GM23338 (cell line): ENCODE results near the gene DGKD.

Source experiments
- CREB1 ChIP-seq: fragments of 250-450 bp; sonication (Bioruptor Pico); IDR thresholded peaks from 2 replicates; pipeline ENCODE4 v1.5.0; 2020; ENCODE audit warnings: low read depth, mild to moderate bottlenecking, moderate library complexity
- CTCF ChIP-seq, 2 experiments: fragments of 200-600 bp in 1 of 2; sonication (generic) in 1 of 2; conservative IDR thresholded peaks; 2 replicates each; pipeline versions ENCODE4 v1.5.1 to v1.6.1; 2016 to 2017; ENCODE audit warnings: antibody characterized with exemption in 2 of 2, low read depth in 2 of 2, mild to moderate bottlenecking in 2 of 2, moderate library complexity in 1 of 2
- ETS1 ChIP-seq: IDR thresholded peaks from 2 replicates; pipeline ENCODE4 v1.6.1; 2016; ENCODE audit warnings: antibody characterized with exemption
- EZH2 ChIP-seq: fragments of 200-600 bp; sonication (generic); IDR thresholded peaks from one replicate; pipeline ENCODE4 v1.8.0; 2017; ENCODE audit warnings: antibody characterized with exemption, mild to moderate bottlenecking, low read depth; ENCODE audit not compliant: unreplicated experiment
- EZH2phosphoT487 ChIP-seq: fragments of 200-600 bp; sonication (generic); IDR thresholded peaks from one replicate; pipeline ENCODE4 v1.8.1; 2018; ENCODE audit warnings: antibody characterized with exemption; ENCODE audit not compliant: unreplicated experiment
- POLR2AphosphoS5 ChIP-seq: IDR thresholded peaks from 2 replicates; pipeline ENCODE4 v1.6.1; 2016; ENCODE audit warnings: antibody characterized with exemption, low read depth
- REST ChIP-seq: IDR thresholded peaks from one replicate; pipeline ENCODE4 v1.6.1; 2018; ENCODE audit warnings: antibody characterized with exemption; ENCODE audit not compliant: unreplicated experiment
- ZNF331 ChIP-seq: fragments of 250-450 bp; sonication (Bioruptor Pico); IDR thresholded peaks from 2 replicates; pipeline ENCODE4 v1.5.0; 2020; ENCODE audit warnings: low read depth, mild to moderate bottlenecking, moderate library complexity
- TF ChIP-seq, protein P1 (sequence below): fragments of 250-450 bp; sonication (Bioruptor Pico); IDR thresholded peaks from 2 replicates; pipeline ENCODE4 v1.5.0; 2020; ENCODE audit warnings: mild to moderate bottlenecking, moderate library complexity

GRCh38 chr2:233380995-233381637 is 26.8 kb downstream of the DGKD start:
- no peak for TF ChIP-seq EZH2
- no peak for TF ChIP-seq POLR2AphosphoS5
- TF ChIP-seq CTCF (conservative IDR thresholded peaks at IDR 0.05; ENCODE audit: low read depth in 2 of 2), result no peak
- no peak for TF ChIP-seq REST
- TF ChIP-seq EZH2phosphoT487, result no peak
- no peak for TF ChIP-seq CREB1 (CRISPR knock-in tag)
- TF ChIP-seq, protein P1, sequence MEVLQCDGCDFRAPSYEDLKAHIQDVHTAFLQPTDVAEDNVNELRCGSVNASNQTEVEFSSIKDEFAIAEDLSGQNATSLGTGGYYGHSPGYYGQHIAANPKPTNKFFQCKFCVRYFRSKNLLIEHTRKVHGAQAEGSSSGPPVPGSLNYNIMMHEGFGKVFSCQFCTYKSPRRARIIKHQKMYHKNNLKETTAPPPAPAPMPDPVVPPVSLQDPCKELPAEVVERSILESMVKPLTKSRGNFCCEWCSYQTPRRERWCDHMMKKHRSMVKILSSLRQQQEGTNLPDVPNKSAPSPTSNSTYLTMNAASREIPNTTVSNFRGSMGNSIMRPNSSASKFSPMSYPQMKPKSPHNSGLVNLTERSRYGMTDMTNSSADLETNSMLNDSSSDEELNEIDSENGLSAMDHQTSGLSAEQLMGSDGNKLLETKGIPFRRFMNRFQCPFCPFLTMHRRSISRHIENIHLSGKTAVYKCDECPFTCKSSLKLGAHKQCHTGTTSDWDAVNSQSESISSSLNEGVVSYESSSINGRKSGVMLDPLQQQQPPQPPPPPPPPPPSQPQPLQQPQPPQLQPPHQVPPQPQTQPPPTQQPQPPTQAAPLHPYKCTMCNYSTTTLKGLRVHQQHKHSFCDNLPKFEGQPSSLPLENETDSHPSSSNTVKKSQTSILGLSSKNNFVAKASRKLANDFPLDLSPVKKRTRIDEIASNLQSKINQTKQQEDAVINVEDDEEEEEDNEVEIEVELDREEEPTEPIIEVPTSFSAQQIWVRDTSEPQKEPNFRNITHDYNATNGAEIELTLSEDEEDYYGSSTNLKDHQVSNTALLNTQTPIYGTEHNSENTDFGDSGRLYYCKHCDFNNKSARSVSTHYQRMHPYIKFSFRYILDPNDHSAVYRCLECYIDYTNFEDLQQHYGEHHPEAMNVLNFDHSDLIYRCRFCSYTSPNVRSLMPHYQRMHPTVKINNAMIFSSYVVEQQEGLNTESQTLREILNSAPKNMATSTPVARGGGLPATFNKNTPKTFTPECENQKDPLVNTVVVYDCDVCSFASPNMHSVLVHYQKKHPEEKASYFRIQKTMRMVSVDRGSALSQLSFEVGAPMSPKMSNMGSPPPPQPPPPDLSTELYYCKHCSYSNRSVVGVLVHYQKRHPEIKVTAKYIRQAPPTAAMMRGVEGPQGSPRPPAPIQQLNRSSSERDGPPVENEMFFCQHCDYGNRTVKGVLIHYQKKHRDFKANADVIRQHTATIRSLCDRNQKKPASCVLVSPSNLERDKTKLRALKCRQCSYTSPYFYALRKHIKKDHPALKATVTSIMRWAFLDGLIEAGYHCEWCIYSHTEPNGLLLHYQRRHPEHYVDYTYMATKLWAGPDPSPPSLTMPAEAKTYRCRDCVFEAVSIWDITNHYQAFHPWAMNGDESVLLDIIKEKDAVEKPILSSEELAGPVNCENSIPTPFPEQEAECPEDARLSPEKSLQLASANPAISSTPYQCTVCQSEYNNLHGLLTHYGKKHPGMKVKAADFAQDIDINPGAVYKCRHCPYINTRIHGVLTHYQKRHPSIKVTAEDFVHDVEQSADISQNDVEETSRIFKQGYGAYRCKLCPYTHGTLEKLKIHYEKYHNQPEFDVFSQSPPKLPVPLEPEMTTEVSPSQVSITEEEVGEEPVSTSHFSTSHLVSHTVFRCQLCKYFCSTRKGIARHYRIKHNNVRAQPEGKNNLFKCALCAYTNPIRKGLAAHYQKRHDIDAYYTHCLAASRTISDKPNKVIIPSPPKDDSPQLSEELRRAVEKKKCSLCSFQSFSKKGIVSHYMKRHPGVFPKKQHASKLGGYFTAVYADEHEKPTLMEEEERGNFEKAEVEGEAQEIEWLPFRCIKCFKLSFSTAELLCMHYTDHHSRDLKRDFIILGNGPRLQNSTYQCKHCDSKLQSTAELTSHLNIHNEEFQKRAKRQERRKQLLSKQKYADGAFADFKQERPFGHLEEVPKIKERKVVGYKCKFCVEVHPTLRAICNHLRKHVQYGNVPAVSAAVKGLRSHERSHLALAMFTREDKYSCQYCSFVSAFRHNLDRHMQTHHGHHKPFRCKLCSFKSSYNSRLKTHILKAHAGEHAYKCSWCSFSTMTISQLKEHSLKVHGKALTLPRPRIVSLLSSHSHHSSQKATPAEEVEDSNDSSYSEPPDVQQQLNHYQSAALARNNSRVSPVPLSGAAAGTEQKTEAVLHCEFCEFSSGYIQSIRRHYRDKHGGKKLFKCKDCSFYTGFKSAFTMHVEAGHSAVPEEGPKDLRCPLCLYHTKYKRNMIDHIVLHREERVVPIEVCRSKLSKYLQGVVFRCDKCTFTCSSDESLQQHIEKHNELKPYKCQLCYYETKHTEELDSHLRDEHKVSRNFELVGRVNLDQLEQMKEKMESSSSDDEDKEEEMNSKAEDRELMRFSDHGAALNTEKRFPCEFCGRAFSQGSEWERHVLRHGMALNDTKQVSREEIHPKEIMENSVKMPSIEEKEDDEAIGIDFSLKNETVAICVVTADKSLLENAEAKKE, result no peak
- TF ChIP-seq ZNF331 (CRISPR knock-in tag), result no peak
- TF ChIP-seq ETS1, result no peak
